BE2C (cell line): Measurements from ENCODE around the gene TBC1D3B.
"Not testable (repeated sequence)": the region's sequence is repeated elsewhere in the genome, so short reads cannot be mapped to it uniquely, and the experiment has no call there.

Experiments used
- DNase-seq: peaks from one replicate; pipeline ENCODE4 v3.0.0-alpha.2; 2020
- H3K27me3 ChIP-seq: fragments of 250-450 bp; sonication (Bioruptor Pico); 2 replicates; pipeline ENCODE4 v1.5.1; 2020; ENCODE audit warnings: mild to moderate bottlenecking
- H3K36me3 ChIP-seq: fragments of 250-450 bp; sonication (Bioruptor Pico); 2 replicates; pipeline ENCODE4 v1.5.1; 2020; ENCODE audit warnings: mild to moderate bottlenecking
- H3K4me1 ChIP-seq: fragments of 250-450 bp; sonication (Bioruptor Pico); 2 replicates; pipeline ENCODE4 v1.5.1; 2020
- H3K4me3 ChIP-seq: 2 replicates; pipeline ENCODE4 v1.5.1; 2011; ENCODE audit warnings: low read depth, low read length
- H3K9me3 ChIP-seq: fragments of 250-450 bp; sonication (Bioruptor Pico); 2 replicates; pipeline ENCODE4 v1.5.1; 2020
- TF ChIP-seq, protein P1 (sequence below): IDR thresholded peaks from 2 replicates; pipeline ENCODE4 v1.5.1; 2012; ENCODE audit warnings: mild to moderate bottlenecking, low read depth, low read length

Gene TBC1D3B

DNA sequence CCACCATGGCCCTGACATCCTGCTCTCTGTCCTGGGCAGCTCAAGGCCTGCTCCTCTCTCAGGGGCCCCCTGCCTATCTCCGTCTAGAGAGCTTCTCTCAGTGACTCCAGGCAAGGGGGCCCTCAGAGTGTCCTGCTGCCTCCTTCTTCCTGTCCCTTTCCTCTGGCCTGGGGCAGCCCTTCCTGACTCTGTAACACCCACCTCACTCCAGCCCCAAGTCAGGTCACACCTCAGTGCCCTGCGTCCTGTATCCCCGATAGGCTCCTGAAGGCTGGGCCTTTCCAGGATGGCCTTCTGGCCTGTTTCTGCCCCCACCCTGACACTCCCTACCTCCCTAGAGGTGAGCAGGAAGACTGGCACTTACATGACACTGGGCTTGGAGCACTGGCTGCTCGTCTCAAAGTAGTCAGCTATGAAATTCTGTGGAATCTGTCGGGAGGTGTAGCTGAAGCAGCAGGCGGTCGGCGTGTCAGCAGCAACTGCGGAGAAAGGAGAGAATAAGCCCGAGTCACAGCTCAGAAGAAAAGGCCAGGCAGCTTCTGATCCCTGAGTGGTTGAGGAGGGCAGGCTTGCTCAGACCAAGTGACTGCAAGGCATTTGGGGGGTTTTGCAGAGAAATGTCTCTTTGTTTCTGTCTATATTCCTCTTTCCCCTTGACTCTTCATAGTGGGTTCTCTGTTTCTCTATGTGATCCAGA lies 19.1 kb upstream of the TBC1D3B start:
- no peak for DNase-seq
- Histone ChIP-seq H3K4me1 (no peaks in the 10 kb centered on the region), H3K9me3 (no peaks in the 10 kb centered on the region), H3K4me3 (no peak overlapping the region), H3K36me3 (no peaks in the 10 kb centered on the region), H3K27me3 (peaks cover 39% of the 10 kb centered on the region)
- TF ChIP-seq, protein P1, sequence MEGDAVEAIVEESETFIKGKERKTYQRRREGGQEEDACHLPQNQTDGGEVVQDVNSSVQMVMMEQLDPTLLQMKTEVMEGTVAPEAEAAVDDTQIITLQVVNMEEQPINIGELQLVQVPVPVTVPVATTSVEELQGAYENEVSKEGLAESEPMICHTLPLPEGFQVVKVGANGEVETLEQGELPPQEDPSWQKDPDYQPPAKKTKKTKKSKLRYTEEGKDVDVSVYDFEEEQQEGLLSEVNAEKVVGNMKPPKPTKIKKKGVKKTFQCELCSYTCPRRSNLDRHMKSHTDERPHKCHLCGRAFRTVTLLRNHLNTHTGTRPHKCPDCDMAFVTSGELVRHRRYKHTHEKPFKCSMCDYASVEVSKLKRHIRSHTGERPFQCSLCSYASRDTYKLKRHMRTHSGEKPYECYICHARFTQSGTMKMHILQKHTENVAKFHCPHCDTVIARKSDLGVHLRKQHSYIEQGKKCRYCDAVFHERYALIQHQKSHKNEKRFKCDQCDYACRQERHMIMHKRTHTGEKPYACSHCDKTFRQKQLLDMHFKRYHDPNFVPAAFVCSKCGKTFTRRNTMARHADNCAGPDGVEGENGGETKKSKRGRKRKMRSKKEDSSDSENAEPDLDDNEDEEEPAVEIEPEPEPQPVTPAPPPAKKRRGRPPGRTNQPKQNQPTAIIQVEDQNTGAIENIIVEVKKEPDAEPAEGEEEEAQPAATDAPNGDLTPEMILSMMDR = no peak

DNA sequence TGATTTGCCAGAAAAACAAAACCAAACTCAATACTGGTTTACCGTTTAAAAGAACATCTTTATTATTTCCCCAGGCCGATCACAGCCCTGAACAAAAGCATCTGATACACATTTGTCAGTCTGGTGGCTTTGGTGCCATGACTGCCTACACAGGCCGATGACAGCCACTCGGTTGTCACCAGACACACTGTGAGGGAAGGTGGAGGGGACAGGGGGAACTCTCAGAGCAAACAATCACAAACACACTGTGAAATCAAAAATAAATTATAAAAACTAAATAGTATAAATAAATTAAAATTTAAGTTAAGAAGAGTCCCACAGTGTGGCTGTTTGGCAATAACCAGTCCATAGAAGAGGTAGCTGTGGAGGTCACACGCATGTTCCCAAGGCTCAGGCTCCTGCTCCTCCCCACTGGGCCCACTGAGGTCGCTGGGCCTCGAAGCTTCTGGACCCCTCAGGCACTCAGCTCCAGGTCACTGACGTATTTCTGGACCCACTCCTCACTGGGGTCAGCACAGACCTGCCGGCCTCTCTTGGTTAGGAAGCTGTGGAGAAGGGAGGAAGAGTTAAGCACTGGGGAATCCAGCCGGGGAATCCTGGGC lies 18.5 kb upstream of the TBC1D3B start:
- not testable (repeated sequence) for H3K4me3 ChIP-seq, H3K36me3 ChIP-seq, H3K4me1 ChIP-seq, DNase-seq, H3K9me3 ChIP-seq
- peaks cover 39% of the 10 kb centered on the region for H3K27me3 ChIP-seq

DNA sequence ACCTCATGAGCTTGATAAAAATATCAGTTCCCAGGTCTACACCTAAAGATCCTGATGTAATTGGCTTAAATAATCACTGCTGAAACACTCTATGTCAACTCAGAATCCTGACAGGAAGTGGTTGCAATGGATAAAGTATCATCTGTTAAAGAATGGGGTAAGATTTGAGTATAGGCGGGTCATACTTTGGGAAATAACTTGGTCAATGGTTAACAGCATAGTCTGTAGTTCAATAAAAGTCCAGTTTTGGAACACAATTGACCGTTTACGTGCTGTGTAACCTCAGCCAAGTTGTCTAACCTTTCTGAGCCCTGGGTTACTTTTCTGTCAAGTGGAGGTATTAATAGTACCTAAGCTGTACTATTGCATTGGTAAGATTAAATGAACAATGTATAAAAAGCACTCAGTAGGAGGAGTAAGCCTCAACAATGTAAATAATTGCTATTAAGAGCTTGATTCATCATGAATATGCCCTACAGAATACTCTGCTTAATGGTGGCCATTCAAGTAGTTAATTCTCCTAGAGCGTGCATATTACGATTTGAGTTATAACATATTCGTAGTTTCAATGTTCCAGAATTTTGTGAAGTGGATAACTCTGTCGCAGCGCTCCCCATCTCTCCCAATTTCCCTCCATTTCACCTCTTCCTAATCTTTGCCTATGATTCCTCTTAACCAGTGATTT lies 17.9 kb upstream of the TBC1D3B start:
- H3K27me3 ChIP-seq = peaks cover 39% of the 10 kb centered on the region
- DNase-seq, H3K36me3 ChIP-seq, H3K9me3 ChIP-seq, H3K4me3 ChIP-seq, H3K4me1 ChIP-seq: not testable (repeated sequence)

DNA sequence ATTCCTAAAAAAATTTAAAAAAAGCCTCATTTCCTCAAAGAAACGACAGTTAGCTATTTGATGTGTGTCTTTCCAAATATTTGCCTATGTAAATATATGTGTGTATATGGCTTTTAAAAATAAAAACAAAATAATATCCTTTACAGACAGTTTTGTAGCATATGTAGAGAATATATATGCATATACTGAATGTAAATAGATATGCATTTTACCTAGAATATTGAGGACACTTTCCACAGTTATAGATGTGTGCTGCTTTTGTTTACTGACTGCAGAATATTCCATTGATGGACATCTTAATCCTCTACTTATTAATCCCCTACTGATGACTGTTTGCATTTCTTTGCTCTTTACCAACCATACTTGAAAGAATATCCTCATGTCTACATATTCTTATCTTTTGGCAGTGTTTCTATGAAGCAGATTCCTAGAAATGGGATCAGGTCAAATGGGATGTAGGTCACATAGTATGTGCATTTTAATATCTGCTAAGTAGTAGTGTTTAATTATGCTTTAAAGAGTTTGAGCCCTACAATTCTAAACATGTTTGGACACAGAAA lies 16.9 kb upstream of the TBC1D3B start:
- H3K9me3 ChIP-seq = no peaks in the 10 kb centered on the region
- no peak for DNase-seq
- H3K36me3 ChIP-seq = no peaks in the 10 kb centered on the region
- H3K27me3 ChIP-seq = peaks cover 35% of the 10 kb centered on the region
- TF ChIP-seq, protein P1 = no peak
- no peaks in the 10 kb centered on the region for H3K4me1 ChIP-seq
- H3K4me3 ChIP-seq = no peak overlapping the region

DNA sequence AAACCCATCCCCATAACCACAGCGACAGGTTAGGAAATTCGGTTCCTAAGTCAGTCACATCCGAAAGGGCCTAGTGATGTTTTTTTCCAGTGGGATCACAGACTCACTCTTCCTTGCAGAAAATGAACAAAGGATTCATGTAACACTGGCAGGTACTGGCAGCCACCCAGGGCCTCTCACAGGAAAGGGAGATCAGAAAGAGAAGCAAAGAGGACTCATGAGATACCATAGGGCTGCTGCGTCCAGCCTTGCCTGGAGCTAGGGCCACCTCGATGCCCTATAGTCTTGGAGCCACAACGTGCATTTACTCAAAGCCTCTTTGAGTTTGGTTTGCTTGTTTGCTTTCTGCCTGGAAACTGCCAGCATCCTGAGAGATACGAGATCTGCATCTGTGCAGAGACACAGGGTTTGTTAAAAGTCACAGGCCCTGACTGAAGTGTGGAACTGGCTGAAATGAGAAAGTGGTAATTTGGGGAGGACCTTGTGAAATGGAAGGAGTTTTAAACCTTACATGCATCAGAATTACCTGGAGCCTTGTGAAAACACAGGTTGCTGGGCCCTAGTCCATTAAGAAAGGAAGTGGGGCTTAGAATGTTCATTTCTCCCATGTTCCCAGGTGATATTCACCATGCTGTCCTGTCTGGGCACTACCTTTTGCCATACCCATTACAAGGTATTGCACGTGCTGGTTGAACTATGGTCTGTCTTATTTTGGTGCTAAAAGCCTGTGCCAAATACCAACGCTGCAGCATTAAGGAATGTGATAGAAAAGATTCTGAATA lies 14.3 kb upstream of the TBC1D3B start:
- not testable (repeated sequence) for DNase-seq, H3K4me1 ChIP-seq, H3K36me3 ChIP-seq, H3K4me3 ChIP-seq, H3K9me3 ChIP-seq
- H3K27me3 ChIP-seq = peaks cover 43% of the 10 kb centered on the region

DNA sequence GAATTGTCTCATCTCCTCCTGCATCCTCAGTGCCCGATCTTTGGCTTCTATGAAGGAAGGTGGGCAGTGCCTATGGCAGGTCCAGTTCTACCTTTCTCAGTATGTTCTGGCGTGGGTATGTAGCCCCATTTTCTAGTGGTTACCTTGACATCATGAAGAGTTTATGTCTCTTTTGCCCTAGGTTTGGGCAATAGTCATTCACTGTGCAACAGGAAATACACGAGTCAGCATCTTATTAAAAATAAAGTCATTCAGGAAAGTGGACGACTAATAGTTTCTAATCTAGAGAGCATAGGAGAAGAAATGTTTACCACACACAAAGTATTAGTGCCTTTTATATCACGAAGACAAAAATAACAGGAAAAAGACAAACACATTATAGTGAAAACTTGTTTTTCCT lies 13.6 kb upstream of the TBC1D3B start:
- H3K9me3 ChIP-seq, H3K4me1 ChIP-seq, H3K36me3 ChIP-seq, DNase-seq, H3K4me3 ChIP-seq: not testable (repeated sequence)
- peaks cover 45% of the 10 kb centered on the region for H3K27me3 ChIP-seq

DNA sequence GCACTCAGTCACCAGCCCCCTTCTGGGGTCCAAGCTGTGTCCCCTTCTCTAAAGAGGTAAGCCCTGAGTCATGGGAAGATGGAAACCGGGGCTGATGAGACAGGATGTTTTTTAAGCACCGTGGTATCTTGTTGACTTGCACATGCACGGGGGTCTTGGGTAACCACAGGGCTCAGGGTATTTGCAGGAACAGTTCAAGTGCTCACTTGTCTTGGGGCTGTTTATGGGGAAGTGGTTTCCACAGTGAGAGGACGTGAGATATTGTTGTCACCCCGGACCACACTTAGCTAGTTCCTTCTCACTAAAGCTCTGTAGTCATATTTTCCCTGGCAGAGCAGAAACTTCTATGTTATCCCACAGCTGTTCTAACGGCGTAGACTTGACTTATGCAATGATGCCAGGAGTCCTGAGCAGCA lies 12.5 kb upstream of the TBC1D3B start:
- Histone ChIP-seq H3K36me3 (no peaks in the 10 kb centered on the region), H3K4me1 (no peaks in the 10 kb centered on the region), H3K9me3 (no peaks in the 10 kb centered on the region), H3K4me3 (no peak overlapping the region), H3K27me3 (peaks cover 52% of the 10 kb centered on the region)
- DNase-seq = no peak
- TF ChIP-seq, protein P1 = no peak

DNA sequence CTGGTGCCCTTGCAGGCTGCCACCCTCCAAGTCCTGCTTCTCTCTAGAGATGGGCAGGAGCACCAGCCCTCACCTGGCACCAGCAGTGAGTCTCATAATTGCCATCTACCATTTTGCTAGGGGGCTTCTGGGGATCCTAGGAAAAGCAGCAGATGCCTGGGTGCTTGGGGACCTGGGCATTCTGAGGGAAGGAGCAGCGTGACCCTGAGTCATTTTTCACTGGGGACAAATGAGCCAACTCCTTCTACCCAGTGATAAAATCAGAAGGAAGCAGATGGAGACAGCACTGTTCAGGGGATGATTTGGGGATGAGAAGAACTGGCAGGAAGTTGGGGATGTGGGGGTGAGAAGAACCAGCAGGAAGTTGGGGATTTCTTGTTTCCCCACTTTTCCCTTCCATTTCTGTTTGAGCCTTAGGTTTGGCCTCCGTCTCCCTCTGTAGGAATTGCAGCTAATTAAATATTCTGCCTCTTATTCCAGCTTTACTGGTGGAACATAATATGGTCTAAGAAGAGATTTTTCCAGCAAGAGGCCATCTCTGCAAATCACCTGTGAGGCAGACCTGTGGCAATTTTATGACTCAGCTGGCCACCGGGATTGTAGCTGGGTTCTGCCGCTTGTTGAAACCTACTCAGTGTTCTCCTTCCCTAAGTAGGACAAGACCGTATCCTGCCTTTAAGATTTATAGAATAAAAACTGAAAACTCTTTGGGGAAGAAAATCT lies 11.7 kb upstream of the TBC1D3B start:
- H3K4me1 ChIP-seq, H3K4me3 ChIP-seq, DNase-seq, H3K9me3 ChIP-seq, H3K36me3 ChIP-seq: not testable (repeated sequence)
- H3K27me3 ChIP-seq = peaks cover 57% of the 10 kb centered on the region

DNA sequence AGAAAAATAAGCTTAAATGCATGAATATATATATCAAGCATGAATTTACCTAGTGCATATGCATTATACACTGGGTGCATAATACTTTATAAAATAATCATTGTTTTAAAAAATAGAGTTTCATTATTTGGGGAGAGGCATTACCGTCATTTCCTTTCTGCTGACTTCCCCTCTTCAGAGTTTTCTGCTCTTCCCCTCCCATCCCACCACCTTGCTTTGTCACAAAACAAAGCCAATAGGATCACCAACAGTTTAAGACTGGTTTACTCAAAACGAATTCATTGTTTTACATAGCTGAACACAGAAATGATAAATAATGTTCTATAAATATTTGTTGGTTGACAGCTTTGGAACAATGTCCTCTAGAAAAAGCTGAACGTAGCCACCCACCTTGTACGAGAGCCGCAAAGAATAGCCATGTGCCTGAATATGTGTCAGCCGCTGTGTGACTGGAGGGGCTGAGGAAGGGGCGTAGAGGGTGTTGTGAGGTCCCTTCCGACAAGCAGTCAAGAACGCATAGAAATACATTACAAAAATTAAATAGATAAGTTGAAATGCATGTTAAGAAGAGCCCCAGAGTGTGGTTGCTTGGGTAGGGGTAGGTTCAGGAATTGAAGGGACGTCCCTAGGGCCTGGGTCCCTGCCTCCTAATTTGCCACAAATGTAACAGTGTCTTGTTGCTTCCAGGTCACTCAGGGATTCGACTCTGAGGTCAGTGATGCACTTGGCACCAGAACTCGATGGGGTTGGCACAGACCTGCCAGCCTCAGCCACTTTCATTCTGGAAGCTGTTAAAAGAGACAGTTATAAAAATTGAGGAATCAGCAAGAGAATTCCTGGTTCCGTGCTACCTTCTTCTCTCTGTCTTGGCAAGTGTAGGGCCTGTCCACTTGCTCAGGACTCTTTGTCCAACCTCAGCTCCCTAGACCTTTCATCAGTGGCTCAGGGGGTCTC lies 10.7 kb upstream of the TBC1D3B start:
- not testable (repeated sequence) for H3K4me1 ChIP-seq, H3K4me3 ChIP-seq, DNase-seq, H3K9me3 ChIP-seq, H3K36me3 ChIP-seq
- peaks cover 64% of the 10 kb centered on the region for H3K27me3 ChIP-seq
